Measurements from ENCODE around the gene CAMKK1.

Gene CAMKK1

DNA sequence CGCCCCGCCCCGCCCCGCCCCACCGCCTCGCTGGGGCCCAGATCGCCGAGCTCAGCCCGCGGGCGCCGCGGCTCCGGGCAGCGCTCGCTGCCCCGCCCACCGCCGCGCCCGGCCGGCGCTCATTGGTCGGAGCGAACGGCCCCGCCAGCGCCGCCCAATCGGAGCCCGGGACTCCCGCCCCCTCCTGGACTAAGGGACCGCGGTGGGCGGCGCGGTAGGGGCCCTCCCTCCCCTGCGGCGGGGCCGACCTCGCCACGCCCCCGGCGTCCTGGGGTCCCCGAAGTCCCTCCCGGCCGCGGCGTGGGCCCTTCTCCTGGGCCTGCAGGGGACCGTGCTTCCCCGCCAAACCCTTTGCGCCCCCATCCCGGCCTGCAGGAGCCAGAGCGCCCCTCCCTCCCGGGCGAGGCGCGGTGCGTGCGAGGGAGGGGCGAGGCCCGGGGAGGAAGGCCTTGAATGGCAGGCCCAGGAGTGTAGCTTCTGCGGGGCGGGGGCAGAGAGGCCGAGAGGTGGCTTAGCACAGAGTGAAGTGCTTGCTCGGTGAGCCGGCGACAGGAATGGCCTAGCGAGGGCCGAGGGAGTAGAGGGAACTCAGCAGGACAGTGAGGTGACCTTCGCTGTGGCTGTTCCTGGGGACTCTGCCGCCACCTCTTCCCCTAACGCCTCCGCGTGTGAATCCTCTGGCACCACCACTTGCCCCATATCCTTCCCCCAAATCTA, at the start of gene CAMKK1:
Gene CAMKK1 (minus strand): TSS at position 51 of the 717 bp plus-strand sequence. CDS start 7,366 bp downstream, outside the sequence.
- no peak for DNase-seq

DNA sequence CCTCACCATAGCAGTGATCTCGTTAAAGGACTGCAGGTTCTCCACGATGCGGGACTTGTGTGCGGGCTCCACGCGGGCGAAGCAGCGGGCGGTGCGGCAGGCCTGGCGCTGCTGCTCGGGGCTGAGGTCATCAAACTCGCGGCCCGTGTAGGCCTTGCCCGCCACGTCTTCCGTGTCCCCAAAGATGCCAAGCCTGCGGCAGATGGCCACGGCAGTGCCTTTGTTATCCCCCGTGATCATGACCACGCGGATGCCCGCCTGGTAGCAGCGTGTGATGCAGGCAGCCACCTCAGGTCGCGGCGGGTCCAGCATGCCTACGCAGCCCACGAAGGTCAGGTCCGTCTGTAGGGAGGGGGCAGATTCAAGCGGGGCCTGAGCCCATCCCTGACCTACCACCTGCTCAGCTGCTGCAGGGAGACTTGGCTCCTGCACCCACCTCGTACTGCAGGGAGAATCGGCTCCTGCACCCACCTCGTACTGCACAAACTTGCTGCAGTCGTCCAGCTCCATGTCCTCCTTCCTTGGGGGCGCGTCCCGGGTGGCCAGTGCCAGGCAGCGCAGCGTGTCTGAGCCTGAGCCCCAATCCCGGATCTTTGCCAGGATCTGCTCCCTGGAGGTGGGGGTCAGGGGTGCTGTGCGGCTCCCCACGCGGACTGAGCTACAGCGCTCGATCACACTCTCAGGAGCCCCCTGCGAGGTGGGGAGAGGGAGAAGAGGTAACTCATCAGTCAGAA, 48.3 kb upstream of the CAMKK1 start:
- no peak for DNase-seq

DNA sequence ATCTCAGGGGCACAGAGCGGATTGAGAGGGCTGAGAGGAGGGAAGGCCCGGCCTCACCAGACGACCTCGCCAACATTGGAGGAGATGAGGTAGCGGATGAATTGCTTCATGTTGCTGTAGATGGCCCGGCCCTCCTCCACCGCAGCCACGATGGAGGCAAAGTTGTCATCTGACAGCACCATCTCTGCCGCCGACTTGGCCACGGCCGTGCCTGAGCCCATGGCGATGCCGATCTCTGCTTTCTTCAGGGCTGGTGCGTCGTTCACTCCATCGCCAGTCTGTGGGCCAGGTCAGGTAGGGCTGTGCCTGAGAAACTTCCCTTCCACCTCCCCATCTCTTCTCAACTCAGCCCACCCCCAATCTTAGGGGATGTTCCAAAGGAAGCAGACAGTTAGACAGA, 44.5 kb upstream of the CAMKK1 start:
- no peak for DNase-seq

DNA sequence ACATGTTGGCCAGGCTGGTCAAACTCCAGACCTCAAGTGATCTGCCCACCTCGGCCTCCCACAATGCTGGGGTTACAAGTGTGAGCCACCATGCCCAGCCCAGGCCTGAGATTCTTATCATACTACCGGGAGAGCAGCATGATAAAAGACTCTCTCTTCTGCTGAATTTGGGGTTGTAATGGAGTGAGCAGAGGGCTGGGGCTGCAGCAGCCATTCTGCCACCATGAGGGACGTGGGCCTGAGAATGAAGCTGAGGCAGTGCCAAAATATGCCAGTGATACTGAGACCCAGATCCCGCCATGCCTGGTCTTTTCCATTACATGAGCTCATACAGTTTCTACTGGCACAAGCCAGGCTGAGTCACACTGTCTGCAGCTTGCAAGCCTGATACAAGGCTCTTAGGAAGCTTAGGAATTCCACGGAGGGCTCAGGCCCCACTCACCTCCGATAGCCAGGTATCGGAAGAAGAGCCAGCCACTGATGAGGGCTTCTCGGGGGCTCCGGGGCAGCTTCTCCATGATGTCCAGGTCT, 43.0 kb upstream of the CAMKK1 start:
- DNase-seq: no peak

DNA sequence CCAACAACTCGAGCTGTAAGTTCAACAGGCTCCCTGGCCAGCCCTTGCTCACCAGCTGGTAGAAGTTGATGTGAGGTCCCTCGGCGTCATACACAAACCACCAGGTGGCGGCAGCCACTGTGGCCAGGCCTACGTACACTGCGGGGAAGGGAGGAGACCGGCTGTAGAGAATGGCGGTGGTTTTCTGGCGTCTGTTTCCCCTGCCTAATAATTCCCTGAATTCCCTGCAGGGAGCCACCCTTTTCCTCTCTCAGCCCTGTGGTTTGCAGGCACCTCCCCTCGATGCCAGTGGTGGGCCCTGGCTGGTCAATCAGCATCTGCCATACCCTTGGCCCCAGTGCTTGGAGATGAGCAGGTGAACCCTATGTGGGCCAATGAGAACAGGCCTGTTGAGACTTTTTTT, 42.3 kb upstream of the CAMKK1 start:
- DNase-seq: no peak

DNA sequence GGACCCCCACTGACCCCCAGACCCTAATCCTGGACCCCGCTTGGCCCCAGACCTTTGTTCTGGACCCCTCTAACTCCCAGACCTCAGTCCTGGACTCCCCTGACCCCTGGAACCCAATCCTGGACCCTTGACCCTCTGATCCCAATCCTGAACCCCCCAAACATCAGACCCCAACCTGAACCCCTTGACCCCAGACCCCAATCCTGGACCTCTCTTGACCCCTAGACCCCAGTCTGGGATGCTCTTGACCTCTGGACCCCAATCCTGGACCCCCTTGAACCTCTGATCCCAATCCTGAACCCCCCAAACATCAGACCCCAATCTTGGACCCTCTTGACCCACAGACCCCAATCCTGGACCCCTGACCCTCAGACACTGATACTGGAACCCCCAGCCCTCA, 36.9 kb upstream of the CAMKK1 start:
- DNase-seq: no peak

DNA sequence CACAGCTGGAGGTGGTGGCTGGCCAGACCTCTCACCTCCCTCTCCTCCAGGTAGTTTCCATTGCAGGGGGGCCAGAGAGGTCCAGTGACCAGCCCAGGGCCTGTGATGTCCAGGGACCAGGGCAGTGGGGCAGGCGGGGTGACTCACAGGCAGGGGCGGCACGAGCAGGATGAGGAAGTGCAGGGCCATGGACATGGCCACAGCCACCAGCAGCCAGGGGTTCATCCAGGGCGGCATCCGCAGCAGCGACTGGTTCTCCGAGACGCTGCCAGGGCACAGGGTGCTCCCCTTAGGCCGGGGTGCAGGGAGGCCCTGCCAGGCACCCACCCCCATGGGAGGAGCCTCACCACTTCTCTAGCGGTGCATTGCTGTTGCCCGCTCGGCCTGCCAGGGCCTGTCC, 36.3 kb upstream of the CAMKK1 start:
- DNase-seq: no peak

DNA sequence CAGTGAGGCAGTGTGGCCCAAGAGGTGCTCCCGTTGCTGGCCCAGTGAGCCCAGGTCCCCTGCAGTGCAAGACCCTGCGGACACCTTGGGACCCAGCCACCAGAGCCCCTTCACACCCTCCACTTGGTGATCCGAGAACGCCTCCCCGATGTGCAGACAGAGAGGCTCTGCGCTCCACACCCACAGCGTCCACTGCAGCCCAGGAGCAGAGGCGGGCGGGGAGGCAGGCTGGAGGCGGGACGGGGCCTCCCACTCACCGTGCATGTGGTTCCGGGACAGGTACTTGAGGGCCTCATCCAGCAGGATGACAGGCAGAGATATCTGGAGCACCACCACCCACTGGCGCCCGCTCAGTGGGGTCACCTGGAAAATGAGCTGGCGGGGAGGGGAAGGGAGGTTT, 35.6 kb upstream of the CAMKK1 start:
- DNase-seq: no peak

DNA sequence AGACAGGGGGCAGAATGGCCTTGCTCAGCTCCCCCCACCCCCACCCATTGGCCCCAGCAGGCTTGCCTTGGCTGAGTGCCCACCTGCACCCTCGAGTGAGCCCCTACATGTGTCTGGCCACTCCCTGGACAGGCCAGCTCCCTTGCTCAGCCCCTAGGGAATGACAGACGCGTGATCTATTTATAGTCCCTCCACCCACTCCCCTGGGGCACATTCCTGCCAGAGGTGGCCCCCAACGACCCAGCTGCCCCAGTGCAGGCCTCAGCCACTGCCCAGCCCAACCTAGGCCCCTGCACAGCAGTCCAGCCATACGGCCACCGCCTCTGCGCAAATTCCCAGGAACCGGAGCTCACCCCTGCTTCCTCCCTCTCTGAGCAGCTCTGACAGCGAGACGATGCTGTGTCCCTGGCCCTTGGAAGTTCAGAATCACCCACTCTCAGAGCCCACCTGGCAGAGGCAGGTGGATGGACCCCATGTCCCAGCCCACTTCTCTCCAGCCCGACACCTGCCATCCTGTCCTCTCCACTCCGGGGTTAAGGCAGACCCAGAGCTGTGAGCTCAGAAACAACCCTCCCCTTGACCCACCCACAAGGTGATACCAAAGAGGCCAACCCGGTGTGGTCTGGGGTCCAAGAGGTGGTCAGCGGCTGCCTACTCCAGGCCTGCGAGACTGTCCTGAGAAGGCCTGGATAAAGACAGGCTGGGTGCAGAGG, 34.9 kb upstream of the CAMKK1 start:
- no peak for DNase-seq

DNA sequence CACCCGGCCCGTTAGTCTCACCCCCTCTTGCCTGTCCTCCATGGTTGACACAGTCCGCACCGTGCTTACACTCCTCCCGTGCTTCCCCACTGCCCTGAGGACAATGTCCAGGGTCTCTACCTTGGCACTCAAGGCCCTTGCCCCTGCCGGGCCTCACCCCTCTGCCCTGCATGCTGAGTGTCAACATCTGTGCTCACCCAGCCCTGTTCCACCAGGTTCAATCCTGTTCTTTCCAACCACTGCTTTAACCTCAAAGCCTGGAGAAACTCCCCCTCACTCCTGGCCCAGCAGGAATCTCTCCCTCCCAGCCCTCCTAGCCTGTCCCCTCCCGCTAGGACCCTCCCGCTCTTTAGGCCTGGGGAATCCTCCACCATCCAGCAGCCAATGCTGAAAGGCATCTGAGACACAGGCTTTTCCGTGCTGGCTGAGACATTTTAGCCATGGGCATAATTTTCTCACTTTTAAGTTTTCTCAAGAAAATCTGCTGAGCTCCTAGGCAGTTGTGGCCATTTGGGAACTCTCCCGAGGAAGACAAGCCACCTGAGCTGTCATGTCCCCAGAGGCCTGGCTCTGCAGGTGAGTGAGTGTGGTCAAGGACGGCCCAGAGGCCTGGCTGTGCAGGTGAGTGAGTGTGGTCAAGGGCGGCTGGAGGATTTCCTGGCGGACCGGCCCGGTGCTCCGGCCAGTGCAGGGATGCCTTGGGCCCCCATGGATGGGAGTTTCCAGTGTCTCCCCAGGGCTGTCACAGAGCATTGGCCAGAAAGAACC, 34.2 kb upstream of the CAMKK1 start:
- no peak for DNase-seq

DNA sequence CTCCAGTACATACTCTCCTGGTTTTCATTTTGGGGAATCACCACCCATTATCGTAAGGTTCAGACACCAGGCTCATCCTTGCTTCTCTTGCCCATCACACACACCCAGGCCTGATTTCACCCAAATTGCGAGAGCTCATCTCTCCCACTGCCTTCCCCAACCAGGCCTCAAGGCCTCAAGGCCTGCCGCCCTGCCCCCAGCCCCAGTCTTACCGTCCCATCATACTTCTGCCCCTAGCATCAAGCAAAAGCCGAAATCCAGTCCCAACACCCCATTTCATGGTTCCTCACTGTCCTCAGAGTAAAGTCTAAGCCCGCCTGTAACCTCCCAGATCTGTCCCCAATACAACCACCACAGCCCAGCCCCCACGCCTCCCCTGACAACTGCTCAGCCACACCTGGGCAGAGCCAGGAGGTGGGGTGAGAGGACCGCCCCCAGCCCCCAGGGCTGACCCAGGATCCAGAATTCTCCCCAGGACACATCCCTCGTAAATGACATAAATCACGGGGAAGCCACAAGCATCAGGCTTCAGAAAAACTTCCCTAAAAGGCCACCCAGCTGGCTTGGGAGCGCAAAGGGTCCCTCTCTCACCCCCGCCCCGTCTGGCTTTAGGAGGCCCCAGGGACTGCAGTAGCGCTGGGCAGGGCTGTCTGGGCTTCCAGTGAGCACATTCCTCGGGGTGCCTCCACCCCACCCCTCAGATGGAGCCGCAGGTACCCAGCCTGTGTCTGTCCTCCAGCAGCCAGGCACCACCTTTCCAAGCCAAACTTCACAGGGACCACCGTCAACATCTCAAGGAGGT, 33.0 kb upstream of the CAMKK1 start:
- no peak for DNase-seq

DNA sequence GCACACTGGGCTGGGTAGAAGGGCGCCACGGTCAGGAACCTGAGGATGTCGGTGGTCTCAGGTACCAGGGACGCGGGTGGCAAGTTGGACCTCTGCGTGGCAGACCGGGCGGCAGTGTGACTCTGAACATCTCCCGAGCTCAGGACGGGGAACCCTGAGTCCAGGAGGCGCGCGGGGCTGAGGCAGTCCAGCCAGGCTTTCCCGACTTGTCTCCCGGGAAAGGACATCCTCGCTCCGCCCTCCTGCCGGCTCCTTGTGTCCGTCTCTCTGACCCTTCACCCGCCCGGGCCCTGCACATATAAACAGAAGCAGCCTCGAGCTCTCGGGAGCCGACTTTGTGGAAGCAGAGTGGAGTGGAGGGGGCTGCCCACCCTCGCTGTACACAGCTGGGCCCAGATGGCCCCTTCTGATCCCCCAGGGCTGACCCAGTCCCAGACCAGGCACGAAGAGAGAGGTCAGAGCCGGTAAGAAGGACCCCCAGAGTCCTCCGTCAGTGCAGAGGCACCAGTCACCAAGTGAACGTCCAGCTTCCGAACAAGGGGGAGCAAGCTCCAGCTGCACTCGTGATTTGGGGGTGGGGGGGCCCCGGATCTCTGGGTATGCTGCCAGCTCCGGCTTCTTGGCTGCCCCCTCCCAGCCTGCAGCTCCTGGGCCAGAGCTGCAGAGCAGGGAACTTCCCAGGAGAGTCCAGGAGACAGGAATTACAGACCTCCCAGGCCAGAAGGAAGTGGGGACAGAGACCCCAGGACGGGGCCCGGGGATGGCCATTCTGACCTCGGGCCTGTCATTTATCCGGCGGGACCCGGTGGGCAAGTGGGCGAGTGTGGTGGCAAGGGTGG, 31.9 kb upstream of the CAMKK1 start:
- DNase-seq: no peak

DNA sequence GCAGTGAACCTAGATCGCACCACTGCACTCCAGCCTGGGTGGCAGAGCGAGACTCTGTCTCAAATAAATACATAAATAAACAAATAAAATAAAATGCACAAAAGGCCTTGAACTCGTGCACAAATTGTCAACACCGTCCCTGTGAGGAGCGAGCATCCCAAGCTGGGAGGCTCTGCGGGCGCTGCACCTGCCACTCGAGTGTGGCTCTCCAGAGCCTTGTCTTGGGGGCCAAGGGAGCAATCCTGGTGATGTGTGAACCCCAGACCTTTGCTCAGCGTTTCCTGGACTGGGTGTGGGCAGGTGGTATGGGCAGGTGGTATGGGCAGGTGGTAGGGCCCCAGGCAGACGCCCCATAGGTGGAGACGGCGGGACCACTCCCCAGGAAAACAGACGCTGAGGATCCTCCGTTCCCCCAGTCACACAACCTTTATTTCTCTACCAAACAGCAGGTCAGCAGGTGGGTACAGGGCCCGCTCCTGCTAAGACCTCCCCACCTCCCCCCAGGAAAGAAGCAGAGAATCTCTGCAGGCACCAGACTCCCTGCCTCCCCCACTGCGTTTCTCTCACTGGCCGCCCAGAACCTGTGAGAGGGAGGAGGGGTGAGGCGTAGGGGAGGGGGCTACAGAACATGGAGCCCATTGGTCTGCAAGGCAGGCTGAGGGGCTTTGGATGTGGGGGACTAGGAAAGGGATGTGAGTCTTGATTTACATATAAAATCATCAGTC, 30.8 kb upstream of the CAMKK1 start:
- DNase-seq: no peak

DNA sequence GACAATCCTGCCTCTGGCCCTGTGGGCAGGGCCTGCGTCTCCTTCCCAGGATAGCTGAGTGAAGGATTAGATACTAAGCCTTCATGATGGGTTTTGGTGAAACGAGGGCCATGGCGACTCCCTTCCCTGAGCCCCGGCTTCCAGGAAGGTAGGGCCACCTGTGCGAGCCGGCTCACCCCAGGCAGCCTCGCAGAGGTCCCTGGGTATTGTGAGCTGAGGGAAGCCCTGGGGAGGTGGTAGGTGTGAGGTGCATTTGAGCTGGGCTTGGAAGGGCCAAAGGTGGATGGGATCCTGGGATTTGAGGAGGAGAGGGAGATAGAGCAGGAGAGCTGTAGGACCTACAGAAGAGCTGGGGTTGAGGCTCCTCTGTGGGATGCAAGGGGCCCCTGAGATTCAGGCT, 29.9 kb upstream of the CAMKK1 start:
- DNase-seq: no peak

DNA sequence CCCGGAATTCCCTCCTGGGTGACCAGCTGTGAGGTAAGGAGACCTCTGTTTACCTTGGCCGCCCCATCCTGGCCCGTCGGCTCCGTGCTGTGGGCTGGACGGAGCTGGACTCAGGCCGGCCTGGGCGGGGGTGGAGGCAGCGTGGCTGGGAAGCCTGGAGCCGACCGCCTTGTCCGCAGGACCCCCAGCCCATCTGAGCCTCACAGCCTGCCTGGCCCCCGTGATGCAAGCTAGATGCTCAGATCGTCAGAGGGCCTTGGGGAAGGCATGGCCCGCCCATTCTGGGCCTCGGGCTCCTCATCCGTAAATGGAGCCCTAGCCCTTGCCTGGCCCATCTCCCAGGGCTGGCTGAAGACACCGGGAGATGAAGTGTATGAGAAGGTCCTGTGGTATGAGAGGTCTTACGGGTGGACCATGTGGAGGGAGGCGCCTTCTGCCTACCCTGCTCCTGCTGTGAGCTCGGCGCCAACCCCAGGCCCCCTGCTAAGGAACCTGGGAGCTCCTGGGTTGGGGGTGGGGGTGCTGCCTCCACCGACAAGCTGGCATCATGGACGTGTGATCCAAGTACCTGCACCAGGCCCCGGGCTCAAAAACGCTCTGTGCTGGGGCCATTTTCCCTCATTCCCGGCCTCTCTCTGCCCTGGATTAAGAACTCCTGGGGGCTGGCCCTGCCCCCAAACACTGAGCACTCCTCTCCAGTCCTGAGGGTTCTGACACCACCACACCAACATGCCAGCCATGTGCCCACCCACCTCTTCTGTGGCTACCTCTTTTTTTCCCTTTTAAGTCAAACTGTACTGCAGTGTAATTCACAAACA, 28.9 kb upstream of the CAMKK1 start:
- DNase-seq: no peak

DNA sequence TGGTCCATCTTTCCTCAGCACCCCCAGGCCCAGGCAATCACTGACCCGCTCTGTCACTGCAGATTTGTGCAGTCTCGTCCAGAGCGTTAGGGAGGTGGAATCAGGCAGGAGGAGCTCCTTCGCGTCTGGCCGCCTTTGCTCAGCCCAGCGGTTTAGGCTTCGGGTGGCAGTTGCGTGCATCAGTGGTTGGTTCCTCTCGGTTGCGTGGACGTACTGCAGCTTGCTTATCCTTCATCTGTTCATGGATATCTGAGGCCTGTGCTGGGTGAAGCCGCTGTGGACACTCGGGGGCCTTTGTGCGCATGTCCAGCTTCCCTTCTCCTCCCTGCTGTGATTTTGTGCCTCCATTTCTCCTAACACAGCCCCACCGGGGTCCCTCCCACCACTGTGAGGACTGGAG, 28.2 kb upstream of the CAMKK1 start:
- DNase-seq: no peak

DNA sequence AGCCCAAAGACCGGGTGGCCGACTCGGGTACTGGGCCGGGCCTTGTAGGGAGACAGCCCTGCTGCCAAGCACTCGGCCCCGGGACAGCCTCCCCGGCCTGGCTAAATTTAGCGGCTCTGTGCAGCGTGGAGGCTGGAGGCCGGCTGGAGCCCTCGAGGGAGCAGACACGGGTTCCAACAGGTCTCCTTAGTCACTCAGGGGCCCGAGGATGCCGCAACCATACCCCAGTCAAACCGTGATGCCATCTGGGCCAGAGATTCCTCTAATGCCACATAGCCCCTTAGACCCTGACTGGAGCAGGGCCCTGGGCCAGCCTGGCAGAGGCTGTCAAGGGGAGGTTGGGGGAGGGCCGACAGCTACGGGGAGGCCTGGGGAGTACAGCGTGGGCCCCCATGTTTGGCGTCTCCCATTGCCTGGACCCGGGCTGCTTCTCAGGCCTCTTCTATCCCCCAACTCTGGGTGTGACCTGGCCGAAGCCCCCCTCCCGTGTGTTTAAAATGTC, 26.3 kb upstream of the CAMKK1 start:
- no peak for DNase-seq

DNA sequence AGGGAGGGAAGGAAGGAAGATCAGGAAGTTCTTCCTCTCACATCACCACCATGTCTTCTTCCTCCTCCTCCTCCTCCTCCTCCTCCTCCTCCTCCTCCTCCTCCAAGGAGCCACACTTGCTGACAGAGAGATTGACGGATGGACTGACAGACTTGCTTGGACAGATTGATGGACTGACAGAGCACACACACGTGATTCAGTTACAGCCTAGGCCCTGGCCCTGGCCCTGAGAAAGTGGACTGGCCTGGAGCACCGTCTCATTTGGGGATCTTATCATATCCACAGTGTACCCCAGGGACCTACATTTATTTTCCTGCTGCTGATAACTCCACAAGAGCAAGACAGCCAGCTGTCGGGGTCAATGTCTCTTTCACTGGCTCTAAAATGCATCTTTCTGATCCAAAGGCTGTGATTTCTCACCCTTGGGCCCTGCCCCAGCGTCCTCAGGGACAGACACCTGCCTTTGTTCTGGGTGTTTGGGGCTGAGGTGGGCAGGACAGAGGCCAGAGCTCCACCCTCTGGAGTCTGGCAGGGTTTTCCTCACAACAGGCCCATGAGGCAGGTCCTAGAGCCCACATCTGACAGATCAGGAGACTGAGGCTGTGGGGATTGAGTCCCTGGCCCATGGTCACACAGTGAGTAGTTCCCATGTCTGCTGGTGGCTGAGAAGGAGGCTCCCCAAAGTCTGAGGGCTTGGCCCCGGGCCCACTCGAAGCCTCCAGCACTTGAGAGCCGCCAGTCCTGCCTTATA, 25.7 kb upstream of the CAMKK1 start:
- no peak for DNase-seq
